ENCODE results near the gene KLRC3.
"Not testable (repeated sequence)": the region's sequence is repeated elsewhere in the genome, so short reads cannot be mapped to it uniquely, and the experiment has no call there.

The KLRC3 gene

DNA sequence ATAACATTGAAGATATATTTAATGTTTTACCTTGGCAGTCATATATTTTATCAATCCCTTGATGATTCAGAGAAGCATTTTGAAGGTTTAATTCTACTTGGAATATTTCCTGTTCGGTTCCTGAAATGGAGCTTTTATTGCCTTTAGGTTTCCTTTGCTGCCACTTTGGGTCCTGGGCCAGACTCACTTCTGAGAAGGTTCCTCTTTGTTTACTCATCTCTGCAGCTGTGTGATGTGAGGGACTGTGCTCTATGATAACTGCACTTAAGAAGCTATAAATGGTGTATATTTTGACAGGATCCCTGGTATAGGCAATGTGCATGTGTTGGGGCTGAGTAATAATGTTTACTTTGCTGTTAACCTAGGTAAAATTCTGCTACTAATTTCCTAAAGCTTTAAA is at the start of gene KLRC3:
Gene KLRC3, minus strand, starts transcription at position 262 of the 400 bp plus-strand sequence. Its CDS starts 45 bp downstream, at position 217.
- not testable (repeated sequence) for DNase-seq

- DNase-seq = no peak
These were observed 49.3 kb upstream of the KLRC3 start for GRCh38 chr12:10469701-10470100.

DNA sequence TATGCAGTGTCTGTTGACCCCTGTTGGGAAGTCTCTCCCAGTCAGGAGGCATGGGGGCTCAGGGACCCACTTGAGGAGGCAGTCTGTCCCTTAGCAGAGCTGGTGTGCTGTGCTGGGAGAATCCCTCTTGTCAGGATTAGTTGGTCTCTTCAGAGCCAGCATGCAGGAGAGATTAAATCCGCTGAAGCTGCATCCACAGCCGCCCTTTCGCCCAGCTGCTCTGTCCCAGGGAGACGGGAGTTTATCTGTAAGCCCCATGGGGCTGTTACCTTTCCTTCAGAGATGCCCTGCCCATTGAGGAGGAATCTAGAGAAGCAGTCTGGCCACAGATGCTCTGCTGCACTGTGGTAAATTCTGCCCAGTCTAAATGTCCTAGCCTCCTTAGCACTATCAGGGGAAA is 45.9 kb upstream of the KLRC3 start:
- DNase-seq = no peak

- no peak for DNase-seq
These were observed 37.4 kb upstream of the KLRC3 start for GRCh38 chr12:10457760-10458159.

DNA sequence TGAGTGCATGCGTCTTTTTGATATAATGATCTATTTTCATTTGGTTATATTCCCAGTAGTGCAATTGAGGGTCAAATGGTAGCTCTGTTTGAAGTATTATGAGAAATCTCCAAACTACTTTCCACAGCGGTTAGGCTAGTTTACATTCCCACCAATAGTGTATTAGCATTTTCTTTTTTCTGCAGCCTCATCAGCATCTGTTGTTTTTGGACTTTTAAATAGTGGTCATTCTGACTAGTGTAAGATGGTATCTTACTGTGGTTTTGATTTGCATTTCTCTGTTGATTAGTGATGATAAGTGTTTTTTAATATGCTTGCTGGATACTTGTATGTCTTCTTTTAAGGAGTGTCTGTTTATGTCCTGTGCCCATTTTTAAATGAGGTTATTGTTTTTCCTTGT is 36.5 kb upstream of the KLRC3 start:
- no peak for DNase-seq

DNA sequence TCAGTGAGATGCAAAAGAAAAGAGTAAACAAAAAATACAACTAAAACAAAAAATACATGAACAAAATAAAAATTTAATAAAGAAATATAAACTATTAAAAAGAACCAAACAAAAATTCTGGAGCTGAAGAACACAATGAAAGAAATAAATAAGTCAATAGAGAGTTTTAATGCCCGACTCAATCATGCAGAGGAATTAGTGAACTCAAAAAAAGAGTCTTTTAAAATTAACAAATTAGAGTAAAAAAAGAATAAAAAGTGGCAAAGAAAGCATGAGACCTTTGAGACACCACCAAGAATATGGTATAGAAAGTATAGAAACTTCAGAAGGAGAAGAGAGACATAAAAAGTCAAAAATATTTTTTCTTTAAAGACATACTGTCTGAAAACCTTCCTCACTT is 35.4 kb upstream of the KLRC3 start:
- no peak for DNase-seq

GRCh38 chr12:10454531-10454930 is 34.1 kb upstream of the KLRC3 start:
- no peak for DNase-seq

DNA sequence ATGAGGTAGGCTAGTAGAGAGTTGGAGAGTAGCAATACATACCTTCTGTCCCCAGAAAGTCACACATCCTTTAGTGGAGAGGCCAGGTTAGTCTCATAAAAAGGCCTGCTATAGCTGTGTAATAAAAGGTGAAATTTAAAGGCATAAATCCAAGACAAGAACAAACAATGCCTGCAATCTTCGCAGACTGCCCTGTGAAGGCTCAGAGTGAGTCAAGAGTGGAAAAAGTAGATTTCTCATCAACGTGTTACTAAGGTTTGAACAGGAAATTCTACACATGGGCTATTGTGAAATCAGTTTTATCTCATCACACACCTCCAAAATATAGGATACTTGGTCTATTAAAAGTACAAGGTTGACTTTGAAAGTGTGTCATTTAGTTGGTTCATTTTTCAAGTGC is 32.8 kb upstream of the KLRC3 start, which contains the start of gene KLRC1:
Gene KLRC1, minus strand, starts transcription at position 222 of the 400 bp plus-strand sequence. CDS start 2,221 bp downstream, outside the sequence.
- DNase-seq = no peak

DNA sequence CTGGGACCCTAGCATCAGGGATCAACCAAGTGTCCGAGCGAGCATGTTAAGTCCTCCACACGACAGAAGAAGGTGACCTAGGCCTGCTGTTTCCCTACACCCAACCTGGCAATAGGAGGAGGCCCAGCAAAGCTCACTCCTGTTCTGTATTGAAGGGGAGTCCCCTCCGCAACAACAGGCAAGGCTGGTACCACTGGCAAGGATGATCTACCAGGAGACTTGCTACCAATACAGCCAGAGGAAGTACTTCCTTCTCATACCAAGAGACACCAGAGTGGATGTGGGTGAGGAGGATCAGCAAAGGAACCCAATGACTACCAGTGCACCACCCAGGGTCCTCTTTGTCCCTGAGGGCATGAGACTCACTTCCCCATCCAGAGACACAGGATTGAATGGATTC is 27.8 kb upstream of the KLRC3 start:
- no peak for DNase-seq

DNA sequence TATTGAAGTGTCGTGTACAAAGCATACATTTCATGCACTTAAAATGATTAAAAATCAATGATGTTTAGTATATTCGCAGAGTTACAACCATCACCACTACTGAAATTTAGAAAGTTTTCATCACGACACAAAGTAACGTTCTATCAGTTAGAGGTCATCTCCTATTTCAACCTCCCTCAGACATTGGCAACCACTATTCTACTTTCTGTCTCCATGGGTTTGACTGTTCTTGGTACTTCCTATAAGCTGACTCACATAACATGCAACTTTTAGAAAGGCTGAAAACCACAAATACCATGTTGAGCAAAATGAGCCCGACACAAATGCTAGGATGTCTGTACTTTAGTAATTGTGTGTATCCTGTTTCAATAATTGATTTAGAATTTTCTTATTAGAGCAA is 25.7 kb upstream of the KLRC3 start:
- DNase-seq = not testable (repeated sequence)

DNA sequence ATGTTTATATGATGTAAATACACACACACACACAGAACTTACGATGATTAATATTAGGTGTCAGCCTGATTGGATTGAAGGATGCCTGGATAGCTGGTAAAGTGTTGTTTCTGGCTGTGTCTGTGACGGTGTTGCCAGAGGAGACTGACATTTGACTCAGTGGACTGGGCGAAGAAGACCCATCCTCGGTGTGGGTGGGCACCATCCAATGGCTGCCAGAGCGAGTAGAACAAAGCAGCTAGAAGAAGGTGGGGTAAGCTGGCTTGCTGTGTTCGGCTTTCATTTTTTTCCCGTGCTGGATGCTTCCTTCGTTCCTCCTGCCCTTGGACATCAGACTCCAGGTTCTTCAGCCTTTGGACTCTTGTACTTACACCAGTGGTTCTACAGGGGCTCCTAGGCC is 20.7 kb upstream of the KLRC3 start:
- DNase-seq = peak in 1 of 14 donors; percentile 1

DNA sequence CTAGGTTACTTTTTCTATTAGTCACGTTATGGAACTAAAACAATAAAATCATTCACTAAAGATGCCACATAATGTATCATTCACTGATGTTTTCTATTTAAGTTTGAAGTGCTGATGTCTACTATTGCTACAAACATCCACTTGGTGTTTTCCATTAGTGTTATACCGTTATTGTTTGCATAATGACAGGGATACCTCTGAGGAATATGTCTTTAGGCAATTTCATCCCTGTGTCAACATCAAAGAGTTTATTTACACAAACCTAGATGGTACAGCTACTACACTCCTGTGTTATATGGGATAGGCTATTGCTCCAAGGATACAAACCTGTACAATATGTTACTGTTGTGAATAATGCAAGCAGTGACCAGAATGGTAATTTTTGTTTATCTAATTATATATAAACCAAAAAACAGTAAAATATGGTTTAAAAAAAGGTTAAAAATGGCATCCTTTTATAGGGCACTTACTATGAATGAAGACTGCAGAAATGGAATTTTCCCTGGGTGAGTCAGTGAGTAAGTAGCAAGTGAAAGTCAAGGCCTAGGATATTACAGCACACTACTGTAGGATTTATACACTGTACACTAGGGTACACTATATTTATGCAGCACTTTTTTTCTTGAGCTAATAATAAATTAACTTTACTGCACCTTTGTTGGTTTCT is 19.3 kb upstream of the KLRC3 start:
- DNase-seq = not testable (repeated sequence)

DNA sequence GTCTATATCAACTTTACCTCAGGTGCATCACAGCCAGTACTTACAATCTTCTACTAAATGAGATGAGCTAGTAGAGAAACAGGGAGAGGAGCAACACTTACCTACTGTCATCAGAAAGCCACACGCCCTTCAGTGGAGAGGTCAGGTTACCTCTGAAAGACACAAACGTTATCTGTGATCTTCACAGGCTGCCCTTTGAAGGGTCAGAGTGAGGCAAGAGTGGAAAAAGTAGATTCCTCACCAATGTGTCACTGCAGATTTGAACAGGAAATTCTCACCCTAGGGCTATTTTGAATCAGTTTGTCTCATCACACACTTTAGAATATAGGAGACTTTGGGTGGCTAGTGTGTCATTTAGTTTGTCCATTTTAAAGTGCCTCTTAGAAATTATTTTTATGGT is 17.2 kb upstream of the KLRC3 start:
- DNase-seq = not testable (repeated sequence)

GRCh38 chr12:10435816-10436215 is 15.4 kb upstream of the KLRC3 start, which contains the start of gene KLRC2:
Gene KLRC2 (minus strand): TSS chr12:10436010. CDS start chr12:10435986, 24 bp downstream.
- peak in 1 of 14 donors; percentile 0 for DNase-seq

DNA sequence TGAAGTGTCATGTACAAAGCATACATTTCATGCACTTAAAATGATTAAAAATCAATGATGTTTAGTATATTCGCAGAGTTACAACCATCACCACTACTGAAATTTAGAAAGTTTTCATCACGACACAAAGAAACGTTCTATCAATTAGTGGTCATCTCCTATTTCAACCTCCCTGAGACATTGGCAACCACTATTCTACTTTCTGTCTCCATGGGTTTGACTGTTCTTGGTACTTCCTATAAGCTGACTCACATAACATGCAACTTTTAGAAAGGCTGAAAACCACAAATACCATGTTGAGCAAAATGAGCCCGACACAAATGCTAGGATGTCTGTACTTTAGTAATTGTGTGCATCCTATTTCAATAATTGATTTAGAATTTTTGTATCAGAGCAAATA is 10.2 kb upstream of the KLRC3 start:
- DNase-seq = not testable (repeated sequence)

GRCh38 chr12:10425938-10426337 is 5.5 kb upstream of the KLRC3 start:
- peak in 1 of 14 donors; percentile 4 for DNase-seq

DNA sequence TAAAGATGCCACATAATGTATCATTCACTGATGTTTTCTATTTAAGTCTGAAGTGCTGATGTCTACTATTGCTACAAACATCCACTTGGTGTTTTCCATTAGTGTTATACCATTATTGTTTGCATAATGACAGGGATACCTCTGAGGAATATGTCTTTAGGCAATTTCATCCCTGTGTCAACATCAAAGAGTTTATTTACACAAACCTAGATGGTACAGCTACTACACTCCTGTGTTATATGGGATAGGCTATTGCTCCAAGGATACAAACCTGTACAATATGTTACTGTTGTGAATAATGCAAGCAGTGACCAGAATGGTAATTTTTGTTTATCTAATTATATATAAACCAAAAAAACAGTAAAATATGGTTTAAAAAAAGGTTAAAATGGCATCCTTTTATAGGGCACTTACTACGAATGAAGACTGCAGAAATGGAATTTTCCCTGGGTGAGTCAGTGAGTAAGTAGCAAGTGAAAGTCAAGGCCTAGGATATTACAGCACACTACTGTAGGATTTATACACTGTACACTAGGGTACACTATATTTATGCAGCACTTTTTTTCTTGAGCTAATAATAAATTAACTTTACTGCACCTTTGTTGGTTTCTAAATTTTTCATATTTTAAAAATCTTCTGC is 4.0 kb upstream of the KLRC3 start:
- DNase-seq = not testable (repeated sequence)

DNA sequence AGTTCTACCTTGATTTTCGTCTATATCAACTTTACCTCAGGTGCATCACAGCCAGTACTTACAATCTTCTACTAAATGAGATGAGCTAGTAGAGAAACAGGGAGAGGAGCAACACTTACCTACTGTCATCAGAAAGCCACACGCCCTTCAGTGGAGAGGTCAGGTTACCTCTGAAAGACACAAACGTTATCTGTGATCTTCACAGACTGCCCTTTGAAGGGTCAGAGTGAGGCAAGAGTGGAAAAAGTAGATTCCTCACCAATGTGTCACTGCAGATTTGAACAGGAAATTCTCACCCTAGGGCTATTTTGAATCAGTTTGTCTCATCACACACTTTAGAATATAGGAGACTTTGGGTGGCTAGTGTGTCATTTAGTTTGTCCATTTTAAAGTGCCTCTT is 1.8 kb upstream of the KLRC3 start:
- DNase-seq = not testable (repeated sequence)

DNA sequence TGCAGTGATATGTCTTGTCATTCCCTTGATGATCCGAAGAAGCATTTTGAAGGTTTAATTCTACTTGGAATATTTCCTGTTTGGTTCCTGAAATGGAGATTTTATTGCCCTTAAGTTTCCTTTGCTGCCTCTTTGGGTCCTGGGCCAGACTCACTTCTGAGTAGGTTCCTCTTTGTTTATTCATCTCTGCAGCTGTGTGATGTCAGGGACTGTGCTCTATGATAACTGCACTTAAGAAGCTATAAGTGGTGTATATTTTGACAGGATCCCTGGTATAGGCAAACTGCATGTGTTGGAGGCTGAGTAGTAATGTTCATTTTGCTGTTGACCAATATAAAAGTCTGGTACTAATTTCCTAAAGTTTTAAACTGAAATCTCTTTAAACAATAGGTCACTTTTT is 11.0 kb downstream of the KLRC3 start, which contains the start of gene KLRC4:
Gene KLRC4, minus strand, starts transcription at position 366 of the 400 bp plus-strand sequence. Its CDS starts 182 bp downstream, at position 184.
- no peak for DNase-seq

DNA sequence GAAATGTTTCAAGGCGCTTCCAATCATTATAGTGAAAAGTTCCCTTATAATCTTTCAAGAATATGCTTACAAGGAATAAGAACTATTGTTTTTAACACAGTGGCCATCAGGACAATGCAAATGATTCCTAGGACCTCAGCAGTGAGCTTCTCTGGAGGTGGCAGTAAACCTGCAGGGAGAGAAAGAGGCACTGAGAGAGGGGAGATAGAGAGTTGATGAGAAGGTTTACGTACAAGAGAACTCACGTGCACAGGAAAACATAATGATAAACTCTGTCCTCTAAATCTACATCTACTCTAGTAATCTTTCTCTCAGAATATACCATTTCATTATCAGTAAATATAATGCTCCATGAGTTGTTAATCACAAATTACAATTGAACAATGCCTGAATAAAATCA is 11.6 kb downstream of the KLRC3 start:
- no peak for DNase-seq

- DNase-seq = no peak
These were observed 13.7 kb downstream of the KLRC3 start for GRCh38 chr12:10406725-10407124.

DNA sequence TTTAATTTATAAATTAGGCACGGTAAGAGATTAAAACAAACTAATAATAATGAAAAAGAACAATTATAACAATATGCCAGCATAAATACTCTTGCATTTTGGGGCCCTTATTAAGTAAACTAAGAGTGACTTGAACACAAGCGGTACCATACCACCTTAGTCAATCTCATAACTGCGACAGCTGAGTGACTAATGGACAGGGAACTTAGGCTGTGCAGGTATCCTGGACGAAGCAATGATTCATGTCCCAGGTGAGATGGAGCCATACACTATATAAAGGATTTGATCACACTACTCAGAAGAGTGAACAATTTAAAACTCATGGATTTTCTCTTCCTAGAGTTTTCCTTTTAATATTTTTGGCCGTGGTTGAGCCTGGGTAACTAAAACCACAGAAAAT is 15.1 kb downstream of the KLRC3 start:
- no peak for DNase-seq

DNA sequence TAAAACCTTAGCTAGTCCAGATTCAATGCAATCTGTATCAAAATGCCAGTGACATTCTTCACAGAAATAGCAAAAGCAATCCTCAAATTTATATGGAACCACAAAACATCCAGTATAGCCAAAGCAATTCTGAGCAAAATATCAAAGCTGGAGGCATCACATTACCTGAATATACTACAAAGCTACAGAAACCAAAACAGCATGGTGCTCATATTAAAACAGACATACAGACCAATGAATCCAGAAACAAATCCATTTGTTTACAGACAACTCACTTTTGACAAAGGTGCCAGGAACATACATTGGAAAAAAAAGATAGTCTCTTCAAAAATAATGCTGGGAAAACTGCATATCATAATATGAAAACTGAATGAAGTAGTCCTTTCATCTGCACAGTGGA is 15.6 kb downstream of the KLRC3 start:
- DNase-seq = no peak

GRCh38 chr12:10400829-10401228 is 19.6 kb downstream of the KLRC3 start:
- no peak for DNase-seq
